Putamen (tissue), 1 donor: ENCODE data around the gene SBDS.
"Not testable (repeated sequence)": the region's sequence is repeated elsewhere in the genome, so short reads cannot be mapped to it uniquely, and the experiment has no call there.

Experiments
- DNase-seq: peaks from one replicate; pipeline ENCODE4 v3.0.0-alpha.2; 2016; ENCODE audit warnings: low spot score

The SBDS gene

GRCh38 chr7:66995050-66995776 lies at the start of gene SBDS:
TSS of gene SBDS (minus strand) at chr7:66995586. CDS start at chr7:66995417, 169 bp downstream.
- peak; percentile 98 for DNase-seq

DNA sequence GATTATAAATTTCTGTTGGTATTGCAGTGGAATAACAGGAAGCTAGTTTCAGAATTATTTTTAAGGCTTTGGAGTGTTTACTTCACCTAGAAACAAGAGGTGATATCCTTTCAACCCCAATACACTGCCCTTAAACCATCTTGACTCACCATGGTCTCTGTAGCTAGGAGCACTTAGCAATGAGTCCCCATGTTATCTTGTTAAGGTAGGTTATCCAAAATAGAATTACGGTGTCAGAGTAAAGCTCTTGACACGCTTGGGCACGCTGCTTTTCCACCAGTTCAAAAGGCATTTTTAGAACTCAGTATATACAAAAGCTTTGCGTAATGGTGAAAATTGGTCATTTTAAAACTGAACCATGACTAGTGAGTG lies 48.2 kb upstream of the SBDS start:
- not testable (repeated sequence) for DNase-seq

DNA sequence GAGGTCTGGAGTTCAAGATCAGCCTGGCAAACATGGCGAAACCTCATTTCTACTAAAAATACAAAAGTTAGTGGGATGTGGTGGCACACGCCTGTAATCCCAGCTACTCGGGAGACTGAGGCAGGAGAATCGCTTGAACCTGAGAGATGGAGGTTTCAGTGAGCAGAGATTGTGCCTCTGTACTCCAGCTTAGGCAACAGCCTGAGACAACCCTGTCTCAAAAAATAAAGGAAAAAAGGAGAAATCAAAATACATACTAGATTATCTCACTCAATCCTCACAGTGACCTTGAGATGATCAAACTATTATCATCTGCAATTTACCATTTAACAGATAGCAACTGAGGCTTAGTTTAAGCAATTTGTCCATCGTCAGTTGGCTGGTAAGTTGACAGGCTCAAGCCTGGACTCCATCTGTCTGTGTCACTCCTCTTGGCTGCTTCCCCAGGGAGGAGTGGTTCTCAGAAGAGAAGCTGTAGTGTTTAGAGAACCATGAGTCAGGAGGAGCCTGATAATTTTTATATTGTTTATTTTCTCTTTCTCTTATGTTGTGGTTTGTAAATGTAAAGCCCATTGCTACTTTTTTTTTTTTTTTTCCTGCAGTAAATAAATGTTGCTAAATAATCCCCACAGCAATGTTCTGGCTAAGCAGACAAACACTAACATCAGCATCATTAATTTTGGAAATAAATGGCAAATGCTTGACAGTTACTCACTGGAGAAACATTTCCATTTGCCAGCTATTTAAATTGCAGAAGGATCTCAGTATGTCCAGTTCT lies 47.6 kb upstream of the SBDS start:
- peak; percentile 78 for DNase-seq

DNA sequence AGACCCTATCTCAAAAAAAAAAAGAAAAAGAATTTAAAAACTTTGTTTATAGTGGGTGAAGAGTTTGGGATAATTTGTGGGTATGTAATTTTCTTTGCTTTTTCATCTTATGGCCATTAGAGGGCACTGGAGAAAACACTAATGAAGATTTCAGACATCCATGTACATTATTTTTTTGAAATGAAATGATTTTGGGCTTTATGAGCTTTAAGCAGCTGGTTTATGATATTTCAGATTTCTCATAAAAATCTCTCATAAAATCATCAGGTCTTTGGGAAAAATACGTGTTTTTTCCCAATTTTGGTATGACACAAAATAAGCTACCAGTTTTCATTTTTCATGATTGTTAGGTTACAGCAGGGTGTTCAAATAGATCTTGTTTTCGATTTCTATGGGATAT lies 45.4 kb upstream of the SBDS start:
- not testable (repeated sequence) for DNase-seq

DNA sequence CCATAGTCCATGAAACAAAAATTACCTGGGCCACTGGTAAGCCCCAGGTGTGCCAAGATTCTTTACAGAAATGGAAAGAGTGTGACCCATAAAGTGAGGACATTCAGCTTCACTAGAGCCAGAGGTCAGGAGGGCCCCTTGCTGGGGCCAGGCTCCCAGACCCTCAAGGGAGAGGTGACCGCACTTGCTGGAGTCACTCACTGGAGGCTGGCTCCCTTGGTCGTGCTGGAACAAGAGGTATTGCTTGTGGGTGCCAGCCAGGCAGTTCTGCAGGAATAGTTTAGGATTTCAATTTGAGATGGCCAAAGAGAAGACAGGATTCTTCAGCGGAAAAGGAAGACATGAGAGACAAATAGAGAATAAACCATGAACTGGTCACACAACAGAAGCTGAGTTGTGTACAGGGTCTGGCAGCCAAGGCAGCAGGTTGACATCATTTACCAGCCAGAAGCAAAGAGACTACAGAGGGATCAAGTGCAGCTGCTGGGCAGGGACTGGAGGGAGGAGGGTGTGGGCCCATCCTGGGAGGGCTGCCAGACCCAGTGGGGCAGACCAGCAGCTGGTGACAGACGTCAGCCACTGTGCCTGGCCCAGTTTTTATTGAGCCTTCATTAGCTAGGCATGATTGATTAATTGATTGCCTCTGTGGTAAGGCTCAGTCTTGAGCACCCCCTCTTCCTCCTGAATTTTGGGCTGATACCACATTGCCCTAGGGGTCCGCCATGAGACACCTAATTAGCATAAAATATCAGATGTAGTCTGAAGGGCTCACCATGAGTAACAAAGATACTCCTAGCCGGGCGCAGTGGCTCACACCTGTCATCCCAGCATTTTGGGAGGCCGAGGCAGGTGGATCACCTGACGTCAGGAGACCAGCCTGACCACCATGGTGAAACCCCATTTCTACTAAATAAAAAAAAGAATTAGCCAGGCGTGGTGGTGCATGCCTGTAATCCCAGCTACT lies 41.3 kb upstream of the SBDS start:
- peak; percentile 79 for DNase-seq

DNA sequence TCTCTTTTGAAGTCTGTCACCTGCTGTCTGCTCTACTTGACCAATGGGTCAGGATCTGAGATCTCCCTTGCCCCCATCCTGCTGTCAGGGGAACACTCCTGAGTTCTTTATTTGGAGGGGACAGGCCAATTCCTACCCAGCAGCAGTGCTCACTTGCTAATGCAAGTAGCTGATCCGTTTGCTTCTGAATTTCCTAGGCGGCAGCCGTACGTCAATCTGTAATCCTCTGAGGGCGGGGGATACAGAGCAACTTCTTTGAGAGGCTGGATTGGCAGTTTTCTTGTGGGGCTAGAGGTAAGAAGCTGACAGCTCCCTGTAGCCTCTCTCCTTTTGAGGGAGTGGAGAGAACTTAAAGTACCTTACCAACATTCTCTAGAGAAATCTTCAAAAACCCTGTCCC lies 37.9 kb upstream of the SBDS start:
- peak; percentile 37 for DNase-seq

DNA sequence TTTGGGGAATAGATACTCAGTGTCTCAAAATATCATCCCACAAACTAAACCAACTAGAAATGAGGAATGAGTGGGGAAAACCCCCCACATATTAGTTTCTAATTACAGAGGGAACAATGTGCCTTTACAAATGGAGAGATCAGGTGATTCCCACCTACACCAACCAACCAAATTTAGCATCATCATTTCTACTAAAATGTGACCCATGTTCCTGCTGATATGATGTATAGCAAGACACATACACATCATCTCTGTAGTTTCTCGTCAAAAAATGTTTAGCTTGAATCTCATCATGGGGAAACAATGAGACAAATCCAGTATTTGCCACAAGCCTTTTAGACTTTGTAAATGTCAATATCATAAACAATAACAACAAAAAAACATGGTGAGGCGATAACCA lies 36.3 kb upstream of the SBDS start:
- not testable (repeated sequence) for DNase-seq

DNA sequence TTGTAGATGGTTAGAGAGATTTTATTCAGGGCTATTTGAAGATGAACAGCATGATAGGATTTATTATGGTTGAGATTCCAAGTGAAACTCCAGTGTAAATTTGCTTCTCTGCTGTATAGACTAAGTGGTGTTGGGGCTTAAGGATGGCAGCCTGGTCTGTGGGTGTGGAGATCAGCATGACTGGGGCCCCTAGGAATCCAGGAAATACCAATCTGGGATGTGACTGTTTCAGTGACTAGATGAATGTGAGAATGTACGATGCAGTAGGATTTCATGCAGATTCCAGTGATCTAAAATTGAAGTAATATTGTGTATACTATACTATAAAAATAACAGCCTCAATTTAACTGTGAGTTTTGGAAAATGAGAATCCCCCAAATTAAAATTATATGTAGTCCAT lies 30.1 kb upstream of the SBDS start:
- not testable (repeated sequence) for DNase-seq

GRCh38 chr7:67022511-67022910 lies 27.1 kb upstream of the SBDS start:
- no peak for DNase-seq

- no peak for DNase-seq
These were observed 25.9 kb upstream of the SBDS start for GRCh38 chr7:67021260-67021659.

DNA sequence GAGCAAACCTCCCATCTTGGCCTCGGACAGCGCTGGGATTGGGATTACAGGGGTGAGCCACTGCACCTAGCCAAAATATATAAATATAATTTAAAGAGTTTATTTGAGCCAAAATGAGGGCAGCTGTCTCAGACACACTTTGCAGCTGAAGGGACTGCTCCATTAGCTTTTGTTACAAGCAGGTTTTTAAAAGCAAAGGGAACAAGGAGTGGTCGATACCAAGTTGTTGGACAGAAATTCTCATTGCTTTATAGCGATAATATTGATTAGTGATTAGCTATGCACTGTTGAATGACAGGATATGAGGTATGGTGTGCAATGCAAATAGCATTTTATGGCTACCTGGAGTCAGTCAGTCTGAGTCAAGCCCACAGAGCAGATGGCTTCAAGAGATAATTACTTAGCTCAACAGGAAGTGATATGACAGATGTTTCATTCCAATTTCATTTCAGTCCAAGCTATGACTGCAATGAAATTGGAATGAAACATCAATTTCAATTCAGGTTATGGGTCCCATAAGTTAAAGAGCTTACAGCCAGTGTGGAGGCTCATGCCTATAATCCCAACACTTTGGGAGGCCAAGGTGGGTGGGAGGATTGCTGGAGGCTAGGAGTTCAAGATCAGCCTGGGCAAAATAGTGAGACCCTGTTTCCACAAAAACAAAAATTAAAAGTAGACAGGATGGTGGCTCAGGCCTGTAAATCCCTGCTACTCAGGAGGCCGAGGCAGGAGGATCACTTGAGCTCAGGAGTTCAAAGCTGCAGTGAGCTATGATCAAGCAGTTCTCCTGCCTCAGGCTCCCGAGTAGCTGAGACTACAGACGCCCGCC lies 24.4 kb upstream of the SBDS start:
- DNase-seq: no peak

DNA sequence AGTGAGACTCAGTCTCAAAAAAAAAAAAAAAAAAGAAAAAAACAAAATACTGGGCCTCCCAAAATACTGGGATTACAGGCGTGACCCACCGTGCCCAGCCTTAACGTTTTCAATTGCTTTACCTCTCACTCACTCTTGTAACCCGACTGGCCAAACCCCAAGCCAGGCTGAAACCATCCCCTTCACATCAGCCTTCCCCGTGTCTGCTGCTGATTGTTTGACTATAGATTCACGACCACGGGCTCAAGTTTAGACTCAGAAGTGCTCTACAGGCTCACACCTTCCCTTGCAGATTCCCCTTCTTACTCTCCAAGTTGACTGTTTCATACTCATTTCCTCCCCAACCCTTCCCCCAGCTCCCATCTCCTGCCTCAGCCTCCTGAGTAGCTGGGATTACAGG lies 23.6 kb upstream of the SBDS start:
- DNase-seq: no peak

GRCh38 chr7:67017971-67018370 lies 22.6 kb upstream of the SBDS start:
- DNase-seq: not testable (repeated sequence)

DNA sequence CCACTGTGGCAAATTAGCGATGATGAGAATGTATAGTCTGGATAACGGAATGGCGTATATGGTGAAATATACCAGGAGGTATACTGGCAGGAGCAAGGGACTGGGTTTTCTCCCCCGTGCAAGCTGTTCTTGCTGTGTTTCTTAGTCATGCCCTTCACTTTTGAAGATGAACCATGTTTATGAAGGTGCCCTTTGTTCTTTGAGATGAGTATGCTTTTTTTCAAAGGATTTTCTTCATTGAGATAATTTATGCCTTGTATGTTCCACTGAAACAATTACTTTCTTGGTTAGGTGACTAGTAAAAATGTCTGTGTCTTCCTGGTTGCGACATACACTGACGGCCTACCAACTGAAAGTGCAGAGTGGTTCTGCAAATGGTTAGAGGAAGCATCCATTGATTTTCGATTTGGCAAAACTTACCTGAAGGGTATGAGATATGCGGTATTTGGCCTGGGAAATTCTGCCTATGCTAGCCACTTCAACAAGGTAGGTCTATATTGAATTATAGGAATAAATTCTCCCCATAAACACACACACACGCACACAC lies 18.8 kb upstream of the SBDS start:
- DNase-seq: not testable (repeated sequence)

DNA sequence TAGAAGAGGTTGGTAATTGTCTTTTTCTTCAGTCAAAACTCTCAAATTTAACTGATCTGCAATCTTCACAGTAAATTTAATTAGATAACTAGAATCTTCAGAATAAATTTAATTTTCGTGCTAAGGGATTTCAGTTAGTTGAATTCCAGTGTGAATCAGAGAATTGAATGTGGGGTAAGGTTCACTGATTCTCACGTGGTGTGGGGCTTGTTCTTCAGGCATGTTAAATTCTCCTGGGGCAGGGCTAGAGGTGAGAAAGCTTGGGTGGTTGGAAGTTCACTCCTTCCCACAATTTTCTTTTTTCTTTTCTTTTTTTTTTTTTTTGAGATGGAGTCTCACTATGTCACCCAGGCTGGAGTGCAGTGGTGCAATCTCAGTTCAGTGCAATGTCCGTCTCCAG lies 14.3 kb upstream of the SBDS start:
- not testable (repeated sequence) for DNase-seq

- no peak for DNase-seq
These were observed 12.9 kb upstream of the SBDS start for GRCh38 chr7:67008260-67008659.

- DNase-seq: no peak
These were observed 11.6 kb upstream of the SBDS start for GRCh38 chr7:67006965-67007364.

- DNase-seq: not testable (repeated sequence)
These were observed 8.8 kb upstream of the SBDS start for GRCh38 chr7:67004145-67004544.

GRCh38 chr7:67000601-67001258 lies 5.3 kb upstream of the SBDS start:
- DNase-seq: not testable (repeated sequence)

GRCh38 chr7:66996444-66997191 lies 1.2 kb upstream of the SBDS start, which contains the start of gene TYW1:
TSS of gene TYW1 (plus strand) at chr7:66996833. CDS start at chr7:66996979, 146 bp downstream.
- peak; percentile 99 for DNase-seq
